ENCODE results near the gene YPEL1.

DNA sequence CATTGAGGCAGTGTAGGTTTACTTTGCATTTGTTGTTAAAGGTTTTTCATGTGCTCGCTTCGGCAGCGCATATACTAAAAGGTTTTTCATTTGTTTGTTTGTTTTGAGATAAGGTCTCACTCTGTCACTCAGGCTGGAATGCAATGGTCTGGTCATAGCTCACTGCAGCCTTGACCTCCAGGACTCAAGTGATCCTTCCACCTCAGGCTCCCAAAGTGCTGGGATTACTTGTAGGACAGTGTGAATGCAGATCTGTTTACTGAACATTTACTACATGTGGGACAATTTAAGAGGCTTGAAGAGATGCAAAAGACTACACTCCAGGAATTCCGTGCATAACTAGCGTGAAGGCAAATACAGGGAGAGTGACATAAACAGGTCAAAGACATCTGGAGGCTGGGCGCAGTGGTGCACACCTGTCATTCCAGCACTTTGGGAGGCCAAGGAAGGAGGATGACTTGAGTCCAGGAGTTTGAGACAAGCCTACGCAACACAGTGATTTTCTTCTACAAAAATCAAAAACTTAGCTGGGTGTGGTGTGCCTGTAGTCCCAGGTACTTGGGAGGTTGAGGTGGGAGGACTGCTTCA, 34.1 kb downstream of the YPEL1 start:
- TF ChIP-seq, protein P1, sequence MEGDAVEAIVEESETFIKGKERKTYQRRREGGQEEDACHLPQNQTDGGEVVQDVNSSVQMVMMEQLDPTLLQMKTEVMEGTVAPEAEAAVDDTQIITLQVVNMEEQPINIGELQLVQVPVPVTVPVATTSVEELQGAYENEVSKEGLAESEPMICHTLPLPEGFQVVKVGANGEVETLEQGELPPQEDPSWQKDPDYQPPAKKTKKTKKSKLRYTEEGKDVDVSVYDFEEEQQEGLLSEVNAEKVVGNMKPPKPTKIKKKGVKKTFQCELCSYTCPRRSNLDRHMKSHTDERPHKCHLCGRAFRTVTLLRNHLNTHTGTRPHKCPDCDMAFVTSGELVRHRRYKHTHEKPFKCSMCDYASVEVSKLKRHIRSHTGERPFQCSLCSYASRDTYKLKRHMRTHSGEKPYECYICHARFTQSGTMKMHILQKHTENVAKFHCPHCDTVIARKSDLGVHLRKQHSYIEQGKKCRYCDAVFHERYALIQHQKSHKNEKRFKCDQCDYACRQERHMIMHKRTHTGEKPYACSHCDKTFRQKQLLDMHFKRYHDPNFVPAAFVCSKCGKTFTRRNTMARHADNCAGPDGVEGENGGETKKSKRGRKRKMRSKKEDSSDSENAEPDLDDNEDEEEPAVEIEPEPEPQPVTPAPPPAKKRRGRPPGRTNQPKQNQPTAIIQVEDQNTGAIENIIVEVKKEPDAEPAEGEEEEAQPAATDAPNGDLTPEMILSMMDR (IDR thresholded peaks at IDR 0.05; ENCODE audit: low read length) = no peak
- TF ChIP-seq EZH2 (IDR thresholded peaks at IDR 0.05; ENCODE audit: borderline replicate concordance, low read length) = no peak

Measured in OCI-LY1 (cell line).